Activated CD4-positive, alpha-beta T cell treated with anti-CD3 and anti-CD28 coated beads, Interleukin-2, amount 10 ng/mL, durations not matched to agents 24 days and 14 days (primary cell): ENCODE measurements around the gene LRTM2. TPM values are rescaled to one million over a fixed set of nuclear protein-coding genes. Genes with fewer than 3 reads are reported as not detected.

Experiments
- DNase-seq: peaks from one replicate; pipeline ENCODE4 v3.0.0; 2022
- H3K27ac Mint-ChIP-seq: one replicate; pipeline ENCODE4 v1.8.0; 2022; ENCODE audit warnings: mild to moderate bottlenecking, mixed read lengths
- H3K27me3 Mint-ChIP-seq: one replicate; pipeline ENCODE4 v1.8.0; 2022; ENCODE audit warnings: mixed read lengths
- H3K36me3 Mint-ChIP-seq: one replicate; pipeline ENCODE4 v1.8.0; 2022; ENCODE audit warnings: low read depth, mild to moderate bottlenecking, mixed read lengths
- H3K4me1 Mint-ChIP-seq: one replicate; pipeline ENCODE4 v1.8.0; 2021; ENCODE audit warnings: mixed read lengths
- H3K4me3 Mint-ChIP-seq: one replicate; pipeline ENCODE4 v1.8.0; 2022; ENCODE audit warnings: mild to moderate bottlenecking, moderate library complexity, mixed read lengths
- H3K9me3 Mint-ChIP-seq: one replicate; pipeline ENCODE4 v1.8.0; 2021; ENCODE audit warnings: mixed read lengths
- intact Hi-C: fragments of 100-400 bp; cut with micrococcal nuclease; formaldehyde crosslinking; loops from one replicate; pipeline ENCODE4 v1.15.1; 2023
- total RNA-seq: library from RNA; stranded (reverse); gene quantifications from 2 replicates; pipeline ENCODE4 v1.2.3, GENCODE V29; 2022

Gene LRTM2
- total RNA-seq, 1 donor from 2014 or later: 0.16 TPM

GRCh38 chr12:1825382-1826102, 5.2 kb downstream of the LRTM2 start:
- no peak overlapping the region for H3K4me3 Mint-ChIP-seq
- no peaks in the 10 kb centered on the region for H3K36me3 Mint-ChIP-seq
- no peak overlapping the region for H3K27ac Mint-ChIP-seq
- no peaks in the 10 kb centered on the region for H3K4me1 Mint-ChIP-seq
- intact Hi-C loops: no loop called here
- no peak for DNase-seq
- no peaks in the 10 kb centered on the region for H3K9me3 Mint-ChIP-seq
- H3K27me3 Mint-ChIP-seq: peaks cover 14% of the 10 kb centered on the region

DNA sequence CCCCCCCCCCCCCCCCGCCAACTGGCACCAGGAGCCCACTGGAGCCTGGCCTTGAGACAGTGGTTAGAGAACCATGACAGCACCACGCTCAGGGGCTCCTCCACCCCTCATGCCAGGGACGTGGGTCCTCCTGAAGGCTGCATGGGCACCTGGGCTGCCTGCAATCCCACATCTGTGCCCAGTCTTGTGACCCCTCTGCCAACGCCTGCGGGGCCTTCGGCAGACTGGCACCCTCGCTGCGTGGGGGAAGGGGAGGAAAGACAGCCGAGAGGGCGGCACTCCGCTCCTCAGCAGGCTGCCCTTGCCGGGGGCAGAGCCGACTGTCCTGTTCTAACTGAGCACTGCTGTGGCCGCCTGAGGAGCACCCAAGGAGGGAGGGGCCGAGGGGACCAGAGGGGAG, 6.0 kb downstream of the LRTM2 start:
- Mint-ChIP-seq H3K27ac (no peak overlapping the region), H3K9me3 (no peaks in the 10 kb centered on the region), H3K4me3 (no peak overlapping the region), H3K27me3 (peaks cover 16% of the 10 kb centered on the region), H3K4me1 (no peaks in the 10 kb centered on the region), H3K36me3 (no peaks in the 10 kb centered on the region)
- DNase-seq: no peak
- intact Hi-C loops: no loop called here

- Mint-ChIP-seq H3K27ac (no peak overlapping the region), H3K9me3 (no peaks in the 10 kb centered on the region), H3K27me3 (peaks cover 18% of the 10 kb centered on the region), H3K4me1 (no peaks in the 10 kb centered on the region), H3K4me3 (no peak overlapping the region), H3K36me3 (no peaks in the 10 kb centered on the region)
- no peak for DNase-seq
- intact Hi-C loops: no loop called here
These were observed 6.7 kb downstream of the LRTM2 start for GRCh38 chr12:1826867-1827705.

- no peak for DNase-seq
- intact Hi-C loops: no loop called here
- H3K27ac Mint-ChIP-seq: no peak overlapping the region
- H3K4me3 Mint-ChIP-seq: no peak overlapping the region
- H3K36me3 Mint-ChIP-seq: no peaks in the 10 kb centered on the region
- H3K27me3 Mint-ChIP-seq: peaks cover 15% of the 10 kb centered on the region
- no peaks in the 10 kb centered on the region for H3K9me3 Mint-ChIP-seq
- no peaks in the 10 kb centered on the region for H3K4me1 Mint-ChIP-seq
These were observed 7.8 kb downstream of the LRTM2 start for GRCh38 chr12:1827826-1828805.

DNA sequence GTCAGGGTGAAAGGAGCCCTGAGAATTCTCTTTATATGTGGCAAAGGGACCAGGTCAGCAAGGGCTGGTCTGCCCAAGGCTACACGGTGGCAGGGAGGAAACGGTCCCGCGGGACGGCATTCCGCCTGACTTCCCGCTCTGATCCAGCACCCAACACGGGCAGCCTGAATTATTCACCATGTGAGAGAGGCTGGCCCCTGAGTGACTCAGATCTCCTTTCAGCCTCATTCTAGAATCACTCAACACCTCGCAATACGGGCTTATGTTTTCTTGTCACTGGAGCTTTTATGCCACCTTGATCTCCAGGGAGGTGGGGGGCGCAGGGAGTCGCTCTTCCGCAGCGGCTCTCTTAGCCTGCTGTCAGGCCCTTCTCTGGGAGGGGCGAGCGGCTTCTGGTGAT, 8.5 kb downstream of the LRTM2 start:
- no peak overlapping the region for H3K4me3 Mint-ChIP-seq
- DNase-seq: no peak
- no peak overlapping the region for H3K27ac Mint-ChIP-seq
- H3K4me1 Mint-ChIP-seq: no peaks in the 10 kb centered on the region
- intact Hi-C loops: no loop called here
- H3K27me3 Mint-ChIP-seq: peaks cover 18% of the 10 kb centered on the region
- H3K36me3 Mint-ChIP-seq: no peaks in the 10 kb centered on the region
- no peaks in the 10 kb centered on the region for H3K9me3 Mint-ChIP-seq

DNA sequence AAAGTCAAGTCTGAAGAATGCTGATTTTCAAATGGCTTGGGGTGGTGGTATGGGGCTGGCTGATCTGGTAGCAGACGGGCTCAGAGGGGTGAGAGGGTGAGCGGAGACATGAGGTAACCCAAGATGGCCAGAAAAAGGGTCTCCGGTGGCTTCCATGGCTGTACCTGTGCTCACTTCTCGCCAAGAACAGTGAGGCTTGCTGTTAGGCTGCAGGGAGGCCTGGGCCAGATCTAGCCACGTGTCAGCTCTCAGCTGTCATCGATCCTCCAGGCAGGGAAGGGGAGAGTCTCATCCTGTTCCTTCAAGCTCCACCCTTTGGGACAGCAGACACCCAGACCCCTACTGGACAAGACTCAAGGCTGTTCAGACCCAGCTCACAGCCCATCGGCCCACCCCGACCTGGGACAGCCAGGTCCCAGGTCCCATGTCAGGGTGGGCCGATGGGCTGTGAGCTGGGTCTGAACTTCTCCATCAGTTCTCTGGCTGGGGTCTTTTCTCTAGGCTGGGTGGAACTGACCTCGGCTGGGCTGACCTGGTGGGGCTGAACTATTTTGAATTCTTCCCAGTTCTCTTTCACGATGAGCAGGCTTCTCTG, 9.0 kb downstream of the LRTM2 start:
- Mint-ChIP-seq H3K36me3 (no peaks in the 10 kb centered on the region), H3K27me3 (peaks cover 18% of the 10 kb centered on the region), H3K4me1 (no peaks in the 10 kb centered on the region), H3K4me3 (no peak overlapping the region), H3K27ac (no peak overlapping the region), H3K9me3 (no peaks in the 10 kb centered on the region)
- DNase-seq: no peak
- intact Hi-C loops: no loop called here

GRCh38 chr12:1830401-1830845, 10.1 kb downstream of the LRTM2 start:
- no peak overlapping the region for H3K4me3 Mint-ChIP-seq
- no peaks in the 10 kb centered on the region for H3K36me3 Mint-ChIP-seq
- no peaks in the 10 kb centered on the region for H3K4me1 Mint-ChIP-seq
- intact Hi-C loops: no loop called here
- no peaks in the 10 kb centered on the region for H3K9me3 Mint-ChIP-seq
- no peak for DNase-seq
- peaks cover 18% of the 10 kb centered on the region for H3K27me3 Mint-ChIP-seq
- no peak overlapping the region for H3K27ac Mint-ChIP-seq

DNA sequence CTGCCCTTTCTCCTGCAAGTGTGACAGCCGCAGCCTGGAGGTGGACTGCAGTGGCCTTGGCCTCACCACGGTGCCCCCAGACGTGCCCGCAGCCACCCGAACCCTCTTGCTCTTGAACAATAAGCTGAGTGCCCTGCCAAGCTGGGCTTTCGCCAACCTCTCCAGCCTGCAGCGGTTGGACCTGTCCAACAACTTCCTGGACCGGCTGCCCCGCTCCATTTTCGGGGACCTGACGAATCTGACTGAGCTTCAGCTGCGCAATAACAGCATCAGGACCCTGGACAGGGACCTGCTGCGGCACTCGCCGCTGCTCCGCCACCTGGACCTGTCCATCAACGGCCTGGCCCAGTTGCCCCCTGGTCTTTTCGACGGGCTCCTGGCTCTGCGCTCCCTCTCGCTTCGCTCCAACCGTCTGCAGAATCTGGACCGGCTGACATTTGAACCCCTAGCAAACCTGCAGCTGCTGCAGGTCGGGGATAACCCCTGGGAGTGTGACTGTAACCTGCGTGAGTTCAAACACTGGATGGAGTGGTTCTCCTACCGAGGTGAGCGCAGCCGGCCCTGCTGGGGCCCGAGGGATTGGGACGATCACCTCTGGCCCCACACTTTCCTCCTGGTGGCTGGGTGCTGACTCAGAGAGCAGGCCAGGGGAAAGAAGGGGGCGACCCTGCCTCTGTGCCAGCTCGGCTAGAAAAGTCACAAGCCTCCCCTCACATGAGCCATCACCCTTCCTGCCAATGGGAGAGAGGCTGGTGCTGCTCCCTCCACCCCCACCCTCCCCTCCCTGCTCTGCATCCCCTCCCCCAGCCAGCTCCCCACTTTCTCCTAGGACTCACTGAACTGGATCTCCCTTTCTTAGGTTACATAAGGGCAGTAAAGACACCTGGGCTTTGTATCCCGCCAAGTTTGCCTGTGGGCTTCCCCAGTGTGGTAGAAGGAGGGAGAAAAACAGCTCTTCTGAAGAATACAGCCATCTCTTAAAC, 10.9 kb downstream of the LRTM2 start:
- Mint-ChIP-seq H3K27ac (no peak overlapping the region), H3K9me3 (no peaks in the 10 kb centered on the region), H3K4me3 (no peak overlapping the region), H3K4me1 (no peaks in the 10 kb centered on the region), H3K27me3 (peaks cover 18% of the 10 kb centered on the region), H3K36me3 (no peaks in the 10 kb centered on the region)
- DNase-seq: peak; percentile 76
- intact Hi-C loops: no loop called here

GRCh38 chr12:1832801-1833595, 12.6 kb downstream of the LRTM2 start:
- intact Hi-C loops: no loop called here
- H3K27me3 Mint-ChIP-seq: peaks cover 18% of the 10 kb centered on the region
- no peaks in the 10 kb centered on the region for H3K4me1 Mint-ChIP-seq
- DNase-seq: no peak
- no peak overlapping the region for H3K4me3 Mint-ChIP-seq
- no peaks in the 10 kb centered on the region for H3K36me3 Mint-ChIP-seq
- H3K27ac Mint-ChIP-seq: no peak overlapping the region
- H3K9me3 Mint-ChIP-seq: no peaks in the 10 kb centered on the region

DNA sequence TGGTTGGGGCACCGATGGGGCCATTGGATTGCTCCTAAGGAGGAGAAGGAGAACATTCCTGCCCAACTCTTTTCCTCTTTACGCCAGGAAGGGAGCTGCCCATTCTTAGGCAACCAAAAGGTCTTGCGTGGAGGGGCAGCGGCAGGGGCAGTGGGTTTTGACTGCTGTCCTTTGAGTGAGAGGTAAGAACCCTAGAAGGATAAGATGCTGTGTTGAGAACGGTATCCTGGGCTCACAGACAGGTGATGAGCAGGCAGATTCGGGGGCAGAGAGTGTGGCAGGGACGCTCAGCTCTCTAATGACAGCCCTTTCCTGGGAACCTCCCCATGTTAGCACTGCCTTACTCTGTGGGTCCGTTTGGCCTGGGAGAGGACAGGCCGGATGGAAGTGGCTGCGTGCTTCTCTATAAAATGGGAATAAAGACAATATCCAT, 13.2 kb downstream of the LRTM2 start:
- no peaks in the 10 kb centered on the region for H3K36me3 Mint-ChIP-seq
- H3K27me3 Mint-ChIP-seq: peaks cover 18% of the 10 kb centered on the region
- no peak overlapping the region for H3K27ac Mint-ChIP-seq
- no peaks in the 10 kb centered on the region for H3K9me3 Mint-ChIP-seq
- intact Hi-C loops: no loop called here
- H3K4me1 Mint-ChIP-seq: no peaks in the 10 kb centered on the region
- no peak for DNase-seq
- no peak overlapping the region for H3K4me3 Mint-ChIP-seq

- Mint-ChIP-seq H3K27ac (no peak overlapping the region), H3K9me3 (no peaks in the 10 kb centered on the region), H3K4me3 (no peak overlapping the region), H3K4me1 (no peaks in the 10 kb centered on the region), H3K36me3 (no peaks in the 10 kb centered on the region), H3K27me3 (peaks cover 18% of the 10 kb centered on the region)
- no peak for DNase-seq
- intact Hi-C loops: no loop called here
These were observed 14.0 kb downstream of the LRTM2 start for GRCh38 chr12:1834186-1834925.
